GM08714 (cell line): ENCODE measurements around the gene CHRNG.

Experiments
- H3K4me3 ChIP-seq: fragments of 200-500 bp; sonication (Bioruptor generic); 2 replicates; pipeline ENCODE4 v1.5.1; 2014; ENCODE audit warnings: mild to moderate bottlenecking, low read length, inconsistent platforms
- ZNF274 ChIP-seq: IDR thresholded peaks from 2 replicates; pipeline ENCODE4 v1.6.1; 2012; ENCODE audit warnings: mild to moderate bottlenecking, low read depth, low read length

The CHRNG gene

DNA sequence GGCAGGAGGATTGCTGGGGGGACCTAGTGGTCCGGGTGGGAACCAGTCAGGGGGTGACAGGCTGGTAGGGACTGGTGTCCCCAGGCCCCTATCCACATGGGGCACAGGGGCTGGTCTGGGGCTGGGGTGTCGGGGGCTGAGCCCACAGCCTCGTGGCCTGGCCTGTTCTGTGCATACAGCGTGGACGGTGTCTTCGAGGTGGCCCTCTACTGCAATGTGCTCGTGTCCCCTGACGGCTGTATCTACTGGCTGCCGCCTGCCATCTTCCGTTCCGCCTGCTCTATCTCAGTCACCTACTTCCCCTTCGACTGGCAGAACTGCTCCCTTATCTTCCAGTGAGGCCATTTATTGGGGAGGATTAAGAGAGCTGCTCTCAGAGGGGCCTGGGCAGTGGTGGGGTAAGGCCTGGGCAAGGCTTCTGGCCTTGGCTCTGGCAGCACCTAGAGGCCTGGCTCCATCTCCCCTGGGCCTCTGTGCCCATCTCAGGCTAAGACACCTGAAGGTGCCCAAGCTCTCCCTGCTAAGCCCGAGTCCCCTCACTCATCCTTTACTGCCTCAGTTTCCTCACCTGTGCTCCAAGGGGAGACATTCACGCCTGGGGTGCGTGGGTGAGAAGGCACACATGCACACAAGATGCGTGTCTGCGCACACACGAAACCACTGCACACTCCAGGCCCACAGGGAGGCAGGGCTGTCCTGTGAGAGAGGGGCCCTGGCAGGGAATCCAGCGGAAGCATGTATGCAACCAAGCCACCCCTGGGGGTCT lies 1.9 kb downstream of the CHRNG start:
- no peak overlapping the region for H3K4me3 ChIP-seq
- TF ChIP-seq ZNF274: no peak

DNA sequence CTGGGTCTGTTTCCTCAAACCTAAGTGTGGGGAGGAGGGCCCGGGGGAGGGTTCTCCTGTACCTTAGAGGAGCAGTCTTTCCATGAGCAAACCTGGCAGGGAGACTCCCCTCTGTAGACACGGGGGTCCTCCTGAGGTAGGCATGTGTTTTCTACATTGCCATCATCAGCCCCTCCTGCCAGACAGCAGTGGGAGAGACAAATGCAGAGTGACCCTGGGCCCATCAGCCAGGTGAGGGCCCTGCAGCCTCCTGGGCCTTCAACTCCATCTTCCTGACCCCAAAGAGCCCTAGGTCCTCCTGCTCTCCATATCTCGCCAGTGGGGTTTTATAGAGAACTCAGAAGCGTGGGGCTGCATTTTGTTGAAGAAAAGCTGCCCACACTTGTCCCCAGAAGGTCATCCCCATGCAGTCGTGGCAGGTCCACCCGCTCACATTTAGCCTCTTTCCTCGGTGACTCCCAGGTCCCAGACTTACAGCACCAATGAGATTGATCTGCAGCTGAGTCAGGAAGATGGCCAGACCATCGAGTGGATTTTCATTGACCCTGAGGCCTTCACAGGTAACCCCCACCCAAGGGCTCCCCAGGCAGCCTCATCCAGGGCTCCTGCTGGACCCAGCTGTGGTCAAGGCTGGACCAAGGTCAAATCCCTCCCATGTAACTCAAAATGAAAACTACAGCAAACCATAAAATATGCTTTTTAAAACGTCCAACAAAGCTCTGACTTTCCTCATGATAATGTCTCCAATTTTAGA lies 2.6 kb downstream of the CHRNG start:
- H3K4me3 ChIP-seq: no peak overlapping the region
- no peak for TF ChIP-seq ZNF274

DNA sequence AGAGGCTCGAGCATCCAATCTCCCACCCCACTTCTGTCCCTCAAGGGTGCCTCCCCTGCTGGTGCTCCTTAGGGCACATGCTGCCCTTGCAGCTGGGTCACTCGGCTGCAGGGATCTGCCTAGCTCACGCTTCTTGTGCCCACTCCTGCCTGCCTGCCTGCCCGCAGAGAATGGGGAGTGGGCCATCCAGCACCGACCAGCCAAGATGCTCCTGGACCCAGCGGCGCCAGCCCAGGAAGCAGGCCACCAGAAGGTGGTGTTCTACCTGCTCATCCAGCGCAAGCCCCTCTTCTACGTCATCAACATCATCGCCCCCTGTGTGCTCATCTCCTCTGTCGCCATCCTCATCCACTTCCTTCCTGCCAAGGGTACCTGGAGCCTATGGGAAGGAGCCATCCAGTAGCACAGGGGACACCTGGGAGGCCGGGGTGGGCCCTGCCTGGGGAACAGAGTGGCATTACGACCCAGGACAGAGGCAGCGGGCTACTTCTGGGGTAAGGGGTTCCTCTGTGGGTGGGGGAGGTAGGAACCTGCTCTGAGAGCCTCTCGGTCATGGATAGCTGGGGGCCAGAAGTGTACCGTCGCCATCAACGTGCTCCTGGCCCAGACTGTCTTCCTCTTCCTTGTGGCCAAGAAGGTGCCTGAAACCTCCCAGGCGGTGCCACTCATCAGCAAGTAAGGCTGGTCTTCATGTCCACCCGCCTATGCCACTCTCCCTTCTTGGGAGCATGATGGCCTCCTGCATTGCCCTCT lies 3.4 kb downstream of the CHRNG start:
- TF ChIP-seq ZNF274: no peak
- no peak overlapping the region for H3K4me3 ChIP-seq

DNA sequence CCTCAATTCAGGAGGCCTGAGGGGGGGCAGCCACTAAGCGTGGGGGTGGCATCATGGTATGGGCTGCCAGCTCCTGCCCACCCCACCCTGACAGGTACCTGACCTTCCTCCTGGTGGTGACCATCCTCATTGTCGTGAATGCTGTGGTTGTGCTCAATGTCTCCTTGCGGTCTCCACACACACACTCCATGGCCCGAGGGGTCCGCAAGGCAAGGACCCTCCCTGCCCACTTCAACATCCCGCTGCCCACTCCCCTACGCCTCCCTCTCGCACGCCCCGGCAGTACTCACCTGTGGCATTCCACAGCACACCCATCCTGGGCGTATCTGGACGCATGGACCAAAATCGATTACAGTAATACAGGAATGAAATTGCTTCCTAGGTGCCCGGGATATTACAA lies 4.0 kb downstream of the CHRNG start:
- TF ChIP-seq ZNF274: no peak
- H3K4me3 ChIP-seq: no peak overlapping the region

DNA sequence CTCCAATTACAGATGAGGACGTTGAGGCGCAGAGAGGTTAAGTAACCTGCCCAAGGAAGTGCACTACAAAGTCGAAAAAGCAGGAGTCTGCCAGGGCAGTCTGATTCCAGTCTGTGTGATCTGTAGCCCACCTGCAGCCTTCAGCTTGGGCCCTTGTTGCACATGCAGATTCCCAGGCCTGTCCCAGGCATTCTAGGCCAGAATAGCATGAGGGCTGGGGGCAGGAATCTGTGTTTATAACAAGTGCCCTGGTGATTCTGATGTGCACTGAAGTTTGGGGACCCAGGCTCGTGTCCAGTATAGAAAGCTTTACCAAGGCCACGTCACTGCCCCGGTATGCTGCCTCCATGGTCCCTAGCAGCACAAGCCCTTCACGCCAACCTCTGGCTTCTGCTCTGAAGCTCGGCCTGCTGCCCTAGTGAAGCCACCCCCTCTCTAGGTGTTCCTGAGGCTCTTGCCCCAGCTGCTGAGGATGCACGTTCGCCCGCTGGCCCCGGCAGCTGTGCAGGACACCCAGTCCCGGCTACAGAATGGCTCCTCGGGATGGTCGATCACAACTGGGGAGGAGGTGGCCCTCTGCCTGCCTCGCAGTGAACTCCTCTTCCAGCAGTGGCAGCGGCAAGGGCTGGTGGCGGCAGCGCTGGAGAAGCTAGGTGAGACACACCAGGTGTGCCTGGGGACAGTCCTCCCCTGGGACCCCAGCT lies 4.6 kb downstream of the CHRNG start:
- TF ChIP-seq ZNF274: no peak
- no peak overlapping the region for H3K4me3 ChIP-seq

DNA sequence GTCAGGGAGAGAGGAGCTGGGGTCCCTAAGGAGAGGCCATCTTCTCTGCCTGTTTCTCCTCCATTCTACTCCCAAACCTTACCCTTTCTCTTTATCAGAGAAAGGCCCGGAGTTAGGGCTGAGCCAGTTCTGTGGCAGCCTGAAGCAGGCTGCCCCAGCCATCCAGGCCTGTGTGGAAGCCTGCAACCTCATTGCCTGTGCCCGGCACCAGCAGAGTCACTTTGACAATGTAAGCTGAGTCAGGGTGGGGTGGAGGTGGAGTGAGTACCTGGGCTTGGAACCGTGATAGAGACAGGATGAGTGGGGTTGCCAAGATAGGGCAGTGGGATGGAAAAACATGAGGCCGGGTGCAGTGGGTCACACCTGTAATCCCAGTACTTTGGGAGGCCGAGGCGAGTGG lies 5.2 kb downstream of the CHRNG start:
- H3K4me3 ChIP-seq: no peak overlapping the region
- TF ChIP-seq ZNF274: no peak

DNA sequence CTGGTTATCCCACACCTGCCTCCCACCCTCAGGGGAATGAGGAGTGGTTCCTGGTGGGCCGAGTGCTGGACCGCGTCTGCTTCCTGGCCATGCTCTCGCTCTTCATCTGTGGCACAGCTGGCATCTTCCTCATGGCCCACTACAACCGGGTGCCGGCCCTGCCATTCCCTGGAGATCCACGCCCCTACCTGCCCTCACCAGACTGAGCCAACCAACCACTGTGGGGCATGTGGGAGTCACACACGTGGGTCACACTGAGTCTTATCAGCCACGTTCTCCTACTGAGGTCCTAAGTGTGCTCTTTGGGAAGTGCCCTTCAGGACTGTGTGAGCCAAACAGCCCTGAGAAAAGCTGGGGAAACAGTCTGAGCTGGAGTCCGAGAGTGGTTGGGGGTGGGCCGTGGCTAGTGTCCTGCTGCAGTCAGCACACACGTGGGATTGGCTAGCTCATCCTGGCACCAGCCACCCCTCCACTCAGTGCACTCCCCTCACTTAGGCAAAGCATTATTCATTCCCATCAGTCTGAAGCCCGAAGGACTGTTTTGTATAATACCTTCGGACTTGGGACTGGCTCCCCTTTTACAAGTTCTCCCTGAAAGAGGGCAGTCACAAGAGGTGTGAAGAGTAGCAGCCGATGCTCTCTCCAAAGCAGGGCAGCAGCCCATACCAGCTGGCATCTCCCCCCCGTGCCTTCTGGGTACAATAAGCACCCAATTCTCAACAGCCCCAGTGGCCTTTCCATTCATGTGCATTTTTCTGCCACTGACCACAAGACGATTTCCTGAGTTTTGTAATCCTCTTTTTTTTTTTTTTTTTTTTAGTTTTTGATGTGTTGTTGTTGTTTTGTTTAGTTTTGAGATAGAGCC lies 6.3 kb downstream of the CHRNG start:
- TF ChIP-seq ZNF274: no peak

DNA sequence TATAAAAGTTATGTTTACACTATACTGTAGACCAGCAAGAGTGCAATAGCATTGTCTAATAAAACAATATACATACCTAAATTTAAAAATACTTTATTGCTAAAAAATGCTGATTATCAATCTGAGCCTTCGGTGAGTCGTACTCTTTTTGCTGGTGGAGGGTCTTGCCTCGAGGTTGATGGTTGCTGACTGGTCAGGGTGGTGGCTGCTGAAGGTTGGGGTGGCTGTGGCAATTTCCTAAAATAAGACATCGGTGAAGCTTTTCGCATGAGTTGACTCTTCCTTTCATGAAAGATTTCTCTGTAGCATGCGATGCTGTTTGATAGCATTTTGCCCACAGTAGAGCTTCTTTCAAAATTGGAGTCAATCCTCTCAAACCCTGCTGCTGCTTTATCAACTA lies 8.5 kb downstream of the CHRNG start:
- TF ChIP-seq ZNF274: no peak
- H3K4me3 ChIP-seq: no peak overlapping the region

More for the DNA sequence above, 6.3 kb downstream of the CHRNG start:
- H3K4me3 ChIP-seq: no peak overlapping the region

DNA sequence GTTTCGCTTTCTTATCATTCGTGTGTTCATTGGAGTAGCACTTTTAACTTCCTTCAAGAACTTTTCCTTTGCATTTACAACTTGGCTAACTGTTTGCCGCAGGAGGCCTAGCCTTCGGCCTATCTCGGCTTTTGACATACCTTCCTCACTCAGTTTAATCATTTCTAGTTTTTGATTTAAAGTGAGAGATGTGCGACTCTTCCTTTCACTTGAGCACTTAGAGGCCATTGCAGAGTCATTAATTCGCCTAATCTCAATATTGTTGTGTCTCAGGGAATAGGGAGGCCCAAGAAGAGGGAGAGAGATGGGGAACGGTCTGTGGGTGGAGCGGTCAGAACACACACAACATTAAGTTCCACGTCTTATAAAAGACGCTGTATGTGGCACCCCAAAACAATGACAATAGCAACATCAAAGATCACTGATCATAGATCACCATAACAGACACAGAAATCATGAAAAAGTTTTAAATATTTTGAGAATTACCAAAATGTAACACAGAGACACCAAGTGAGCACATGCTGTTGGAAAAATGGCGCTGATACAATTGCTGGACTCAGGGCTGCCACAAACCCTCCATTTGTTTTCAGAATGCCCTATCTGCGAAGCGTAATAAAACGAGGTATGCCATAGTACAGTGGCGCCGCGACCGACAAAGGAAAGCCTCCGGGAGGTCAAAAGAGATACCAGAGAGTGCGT lies 10.3 kb downstream of the CHRNG start:
- TF ChIP-seq ZNF274: no peak
- H3K4me3 ChIP-seq: peak overlapping the region; percentile 91

DNA sequence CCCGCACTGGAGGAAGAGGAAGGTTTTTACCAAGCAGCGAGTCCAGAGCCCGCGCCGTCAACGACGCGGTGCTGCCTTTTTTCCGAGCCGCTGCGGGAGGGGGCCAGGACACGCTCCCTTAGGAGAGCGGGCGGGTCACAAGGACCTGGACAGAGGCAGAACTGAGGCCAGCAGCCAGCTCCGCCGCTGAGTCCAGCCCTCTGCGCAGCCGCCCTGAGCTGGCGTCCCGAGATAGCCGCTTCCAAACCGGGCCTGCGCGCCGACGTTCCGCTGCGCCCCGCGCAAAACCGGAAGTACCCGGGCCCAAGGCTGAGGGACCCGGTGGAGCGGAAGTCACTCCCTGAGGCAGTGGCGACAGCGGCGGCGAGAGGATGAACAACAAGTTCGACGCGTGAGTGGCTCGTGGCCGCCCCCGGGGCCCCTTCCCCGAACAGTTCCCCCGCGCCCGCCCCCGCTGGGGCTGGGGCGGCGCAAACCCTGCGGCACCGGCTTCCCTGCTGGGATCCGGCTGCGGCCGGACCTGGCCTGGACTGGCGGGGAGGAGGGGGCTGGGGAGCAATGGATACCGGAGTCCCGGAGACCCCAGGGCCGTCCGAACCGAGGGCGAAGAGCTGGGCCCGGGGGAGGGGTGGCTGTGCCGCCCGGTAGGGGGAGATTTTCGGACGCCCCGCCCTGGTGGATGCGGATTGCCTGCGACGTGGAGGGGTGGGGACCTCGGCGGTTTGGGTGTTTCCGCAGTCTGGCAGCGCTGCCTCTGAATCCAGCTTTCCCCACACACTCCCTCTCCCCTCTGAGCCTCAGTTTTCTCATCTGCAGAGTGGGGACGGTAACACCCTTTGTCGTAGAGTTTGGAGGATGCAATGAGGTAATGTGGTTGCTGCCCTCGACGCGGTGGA lies 11.1 kb downstream of the CHRNG start, which contains the start of the genes EIF4E2 and TIGD1:
EIF4E2 (plus strand) TSS at position 336 of the 896 bp plus-strand sequence; CDS start at position 372, 36 bp downstream.
TIGD1 (minus strand) TSS at position 204 of the 896 bp plus-strand sequence. CDS start 675 bp downstream, outside the sequence.
- H3K4me3 ChIP-seq: peak within 1 kb of the TSS; percentile 91
- TF ChIP-seq ZNF274: no peak

DNA sequence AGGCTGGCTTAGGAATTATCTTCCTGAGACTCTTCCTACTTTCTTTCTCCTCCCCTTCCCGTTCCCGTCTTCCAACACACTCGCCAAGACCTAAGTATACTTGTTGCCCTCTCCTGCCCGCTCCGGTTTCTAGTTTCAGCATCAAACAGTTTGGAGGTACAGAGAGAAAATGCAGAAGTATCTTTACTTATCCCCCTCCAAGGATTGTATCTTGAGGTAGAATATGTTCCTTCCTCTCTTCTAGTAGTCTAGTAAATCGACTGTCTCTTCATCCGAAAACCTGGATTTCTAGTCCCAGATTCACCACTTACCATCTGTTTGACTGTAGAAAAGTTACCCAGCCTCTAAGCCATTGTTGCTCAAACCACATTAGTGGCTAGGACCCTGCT lies 11.8 kb downstream of the CHRNG start:
- H3K4me3 ChIP-seq: peak overlapping the region; percentile 91
- TF ChIP-seq ZNF274: no peak
